ENCODE data around the gene ZNF382.
"Not testable (repeated sequence)": the region's sequence is repeated elsewhere in the genome, so short reads cannot be mapped to it uniquely, and the experiment has no call there.

The ZNF382 gene

DNA sequence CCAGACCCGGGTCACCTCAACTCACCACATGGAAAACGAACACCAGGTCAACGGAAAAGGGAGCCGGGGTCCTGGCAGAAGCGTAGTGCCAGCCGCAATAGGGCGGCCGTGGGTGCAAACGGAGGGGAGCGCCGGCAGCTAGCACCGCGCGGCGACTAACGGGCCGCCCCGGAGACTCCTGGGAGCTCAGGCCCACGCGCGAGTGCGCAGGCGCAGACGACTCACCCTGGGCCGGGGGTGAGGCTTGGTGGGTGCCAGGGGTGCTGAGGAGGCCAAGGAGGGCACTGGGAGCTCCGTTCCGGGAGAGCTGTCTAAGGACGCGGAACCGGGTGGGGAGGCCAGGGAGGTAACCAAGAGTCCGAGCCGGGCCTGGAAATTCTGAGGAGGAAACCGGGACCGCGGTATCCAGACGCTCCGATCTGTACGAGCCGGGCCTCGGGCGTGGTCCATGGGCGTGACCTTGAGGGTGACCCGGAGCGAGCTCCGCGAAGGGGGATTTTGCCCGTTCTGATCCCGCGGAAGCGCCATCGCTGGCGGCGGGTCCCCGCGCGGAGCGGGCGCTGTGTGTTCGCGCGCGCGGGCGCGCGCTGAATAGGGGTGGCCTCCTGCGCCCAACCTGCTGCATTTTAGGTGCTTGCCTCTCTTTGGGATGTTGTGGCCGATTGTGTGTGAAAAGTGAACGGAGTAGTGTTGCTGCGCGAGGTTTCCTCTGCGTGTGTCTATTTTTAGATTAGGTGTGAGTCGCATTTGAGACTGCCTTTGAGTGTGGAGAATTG lies at the start of gene ZNF382:
TSS of gene ZNF382 (plus strand) at position 213 of the 776 bp plus-strand sequence. CDS start 4,602 bp downstream, outside the sequence.
- DNase-seq (ENCODE audit: low read depth): peak; percentile 60

DNA sequence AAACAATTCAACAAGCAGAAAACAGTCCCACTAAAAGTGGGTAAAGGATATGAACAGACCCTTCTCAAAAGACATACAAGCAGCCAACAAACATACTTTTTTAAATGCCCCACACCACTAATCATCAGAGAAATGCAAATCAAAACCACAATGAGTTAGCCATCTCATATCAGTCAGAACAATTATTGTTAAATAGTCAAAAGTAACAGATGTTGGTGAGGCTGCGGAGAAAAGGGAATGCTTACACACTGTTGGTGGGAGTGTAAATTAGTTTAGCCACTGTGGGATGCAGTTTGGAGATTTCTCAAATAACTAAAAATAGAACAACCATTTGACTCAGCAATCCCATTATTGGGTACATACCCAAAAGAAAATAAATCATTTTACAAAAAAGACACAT lies 40.7 kb upstream of the ZNF382 start:
- no peak for DNase-seq (ENCODE audit: low read depth)

DNA sequence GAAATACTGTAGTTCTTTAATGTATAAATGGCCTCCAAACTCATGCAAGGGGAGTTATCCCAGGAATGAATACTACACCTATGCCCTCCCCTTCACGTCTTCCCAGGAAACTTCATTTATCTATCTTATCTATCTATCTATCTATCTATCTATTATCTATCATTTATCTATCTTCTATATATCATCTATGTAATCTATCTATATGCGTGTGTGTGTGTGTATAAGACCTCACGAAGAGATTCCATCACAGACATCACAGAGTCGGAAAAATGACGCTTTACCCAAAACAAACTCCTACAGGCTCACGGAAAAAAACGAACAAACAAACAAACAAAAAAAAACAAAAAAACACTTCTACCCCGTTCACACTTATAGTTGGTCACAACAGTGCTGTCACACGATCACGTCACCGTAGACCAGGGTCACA lies 32.5 kb upstream of the ZNF382 start:
- no peak for DNase-seq (ENCODE audit: low read depth)

DNA sequence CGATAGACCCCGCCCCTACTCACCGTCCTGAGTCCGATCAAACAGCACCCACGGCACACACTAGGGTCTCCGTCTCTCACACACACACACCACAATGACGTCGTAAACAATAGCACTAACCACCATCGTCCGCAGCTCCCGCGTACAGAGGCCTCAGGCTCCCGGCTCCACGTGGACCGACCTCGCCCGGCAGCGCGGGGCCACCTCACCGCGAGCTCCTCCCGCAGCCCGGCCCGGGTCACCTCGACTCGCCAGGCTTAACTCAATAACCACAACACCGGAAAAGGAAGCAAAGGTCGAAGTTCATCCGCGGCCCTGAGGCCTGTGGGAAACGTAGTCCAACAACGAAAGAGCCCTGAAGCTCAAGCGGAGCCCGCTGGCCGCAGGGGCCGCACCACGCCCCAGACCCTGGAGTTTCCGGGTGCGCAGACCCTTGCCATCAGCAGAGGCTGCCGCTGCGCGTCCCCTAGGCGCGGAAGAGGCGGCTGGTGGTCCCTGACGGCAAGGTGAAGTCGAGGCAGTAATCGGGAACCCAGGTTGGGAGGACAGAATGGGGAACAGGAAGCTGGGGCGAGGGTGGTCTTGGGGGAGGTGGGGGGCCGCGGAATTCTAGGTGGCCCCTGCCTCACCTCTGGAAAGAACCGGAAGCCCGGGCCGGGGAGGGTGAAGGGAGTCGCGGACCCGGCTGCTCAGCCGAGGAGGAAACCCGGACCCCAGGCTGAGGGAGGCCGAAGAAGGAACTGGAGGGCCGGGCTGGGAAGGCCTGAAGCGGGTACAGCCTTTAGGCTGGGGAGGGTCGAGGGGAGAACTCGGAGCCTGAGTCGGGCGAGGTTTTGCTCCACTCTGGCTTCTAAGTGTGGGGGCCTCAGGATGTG lies 31.9 kb upstream of the ZNF382 start, which contains the start of gene ZNF529:
TSS of gene ZNF529 (minus strand) at position 273 of the 875 bp plus-strand sequence. CDS start 946 bp downstream, outside the sequence.
- DNase-seq (ENCODE audit: low read depth): peak; percentile 88

DNA sequence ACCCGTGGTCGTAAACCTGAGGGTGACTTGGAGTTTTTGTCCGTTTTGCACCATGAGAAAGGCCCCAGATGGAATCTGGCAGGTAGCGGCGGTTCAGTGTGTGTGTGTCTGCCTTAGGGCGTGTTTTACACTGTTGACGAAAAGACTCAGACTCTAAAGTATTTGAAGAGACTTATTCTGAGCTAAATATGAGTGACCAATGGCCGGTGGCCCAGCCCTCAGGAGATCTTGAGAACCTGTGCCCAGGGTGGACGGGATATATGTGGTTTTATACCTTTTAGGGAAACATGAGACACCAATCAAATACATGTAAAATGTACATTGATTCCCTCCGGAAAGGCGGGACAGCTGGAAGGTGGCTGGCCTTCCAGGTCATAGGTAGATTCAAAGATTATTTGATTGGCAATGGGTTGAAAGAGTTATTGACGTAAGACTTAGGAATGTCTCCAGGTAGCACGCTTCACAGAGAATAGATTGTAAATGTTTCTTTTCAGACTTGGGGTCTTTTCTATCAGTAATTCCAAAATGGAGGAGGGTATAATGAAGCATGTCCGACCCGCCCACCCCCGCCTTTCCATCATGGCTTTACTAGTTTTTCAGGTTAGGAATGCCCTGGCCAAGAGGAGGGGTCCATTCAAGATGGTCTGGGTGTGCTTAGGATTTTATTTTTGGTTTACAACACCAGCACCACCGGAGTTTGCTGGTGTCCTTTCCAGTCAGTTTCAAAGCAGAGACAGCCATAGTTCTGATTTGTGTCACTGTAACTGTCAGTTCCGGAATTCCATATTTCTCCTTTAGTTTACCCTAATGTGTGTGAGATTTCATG lies 31.0 kb upstream of the ZNF382 start:
- peak; percentile 28 for DNase-seq (ENCODE audit: low read depth)

DNA sequence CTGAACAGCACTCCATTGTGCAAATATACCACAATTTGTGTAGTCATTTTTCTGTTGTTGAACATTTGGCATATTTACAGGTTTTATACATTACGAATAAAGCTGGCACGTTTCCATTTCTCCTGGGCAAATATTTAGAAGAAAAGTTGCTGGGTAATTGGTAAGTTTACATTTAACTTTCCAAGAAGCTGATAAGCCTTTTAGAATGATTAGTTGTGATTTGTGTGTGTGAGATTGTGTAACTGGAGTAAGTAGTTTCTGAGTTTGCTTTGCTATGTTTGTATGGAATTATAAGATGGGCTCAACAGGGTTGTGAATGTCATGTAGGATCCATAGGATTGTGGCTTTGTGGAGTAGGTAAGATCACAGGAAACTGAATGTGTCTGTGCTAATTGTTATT lies 30.4 kb upstream of the ZNF382 start:
- DNase-seq (ENCODE audit: low read depth): no peak

DNA sequence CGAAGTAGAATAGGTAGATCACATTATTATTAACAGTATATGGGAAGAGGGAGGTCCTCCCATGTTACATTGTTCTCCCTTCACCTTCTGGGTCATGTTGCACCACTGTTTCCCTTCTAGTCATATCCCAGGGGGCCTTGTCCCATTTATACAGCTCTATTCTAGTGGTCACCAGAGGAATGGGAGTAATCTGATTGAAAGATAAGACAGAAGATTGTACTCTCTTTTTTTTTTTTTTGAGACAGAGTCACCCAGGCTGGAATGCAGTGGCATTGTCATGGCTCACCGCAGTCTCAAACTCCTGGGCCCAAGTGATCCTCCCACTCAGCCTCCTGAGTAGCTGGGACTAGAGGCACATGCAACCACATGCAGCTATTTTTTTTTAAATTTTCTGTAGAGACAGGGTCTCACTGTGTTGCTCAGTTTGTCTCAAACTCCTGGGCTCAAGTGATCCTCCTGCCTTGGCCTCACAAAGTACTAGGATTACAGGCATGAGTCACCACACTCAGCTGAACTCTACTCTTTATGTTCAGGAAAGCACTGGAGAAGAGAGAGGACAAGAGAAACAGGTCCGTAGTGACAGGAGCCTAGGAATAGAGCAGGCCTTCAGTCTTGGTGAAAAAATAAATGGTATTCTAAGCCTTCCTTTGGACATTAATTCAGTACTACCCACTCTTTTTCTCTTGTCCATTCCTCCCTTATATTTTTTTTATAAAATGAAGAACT lies 27.7 kb upstream of the ZNF382 start:
- DNase-seq (ENCODE audit: low read depth): no peak

DNA sequence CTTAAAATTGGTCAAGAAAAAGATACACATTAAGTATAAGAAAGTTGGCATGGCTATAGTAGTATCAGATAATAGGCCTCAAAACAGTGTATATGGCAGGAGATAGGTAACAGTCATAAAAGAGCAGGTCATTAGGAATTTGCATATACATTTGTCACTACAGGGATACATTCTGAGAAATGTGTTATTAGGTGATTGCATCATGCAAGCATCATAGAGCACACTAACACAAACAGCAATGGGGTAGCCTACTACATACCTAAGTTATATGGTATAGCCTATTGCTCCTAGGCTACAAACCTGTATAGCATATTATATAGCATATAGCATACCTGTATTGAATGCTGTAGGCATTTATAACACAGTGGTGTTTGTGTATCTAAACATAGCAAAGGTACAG lies 25.9 kb upstream of the ZNF382 start:
- no peak for DNase-seq (ENCODE audit: low read depth)

DNA sequence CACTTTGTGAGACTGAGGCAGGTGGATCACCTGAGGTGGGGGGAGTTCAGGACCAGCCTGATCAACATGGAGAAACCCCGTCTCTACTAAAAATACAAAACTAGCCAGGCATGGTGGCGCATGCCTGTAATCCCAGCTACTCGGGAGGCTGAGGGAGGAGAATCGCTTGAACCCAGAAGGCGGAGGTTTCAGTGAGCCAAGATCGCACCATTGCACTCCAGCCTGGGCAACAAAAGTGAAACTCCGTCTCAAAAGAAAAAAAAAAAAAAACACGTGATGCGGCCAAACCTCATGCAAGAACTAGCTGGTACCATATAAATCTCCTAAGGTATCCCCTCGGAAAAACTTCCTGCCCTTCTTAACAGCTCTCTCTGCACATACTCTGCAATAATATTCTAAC lies 2.4 kb upstream of the ZNF382 start:
- DNase-seq (ENCODE audit: low read depth): not testable (repeated sequence)

DNA sequence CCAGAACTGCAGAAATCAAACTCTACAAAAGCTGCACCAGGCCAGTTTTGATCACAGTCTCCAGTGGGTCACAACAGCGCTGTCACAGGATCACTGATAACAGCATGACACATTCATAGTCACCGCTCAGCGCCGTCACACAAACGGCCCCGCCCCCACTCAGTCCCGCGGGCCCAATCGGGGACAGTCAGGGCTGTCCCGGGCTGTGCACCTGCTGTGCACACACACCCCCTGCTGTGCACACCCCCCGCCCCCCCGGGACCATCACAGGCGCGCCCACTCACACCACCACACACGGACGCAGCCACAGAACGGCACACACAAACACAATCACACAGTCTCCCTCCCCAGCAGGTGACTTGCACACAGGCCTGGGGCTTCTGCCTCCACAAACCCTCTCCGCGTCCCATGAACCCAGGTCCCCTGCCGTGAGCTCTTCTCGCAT lies 435 bp upstream of the ZNF382 start:
- DNase-seq (ENCODE audit: low read depth): peak; percentile 3

DNA sequence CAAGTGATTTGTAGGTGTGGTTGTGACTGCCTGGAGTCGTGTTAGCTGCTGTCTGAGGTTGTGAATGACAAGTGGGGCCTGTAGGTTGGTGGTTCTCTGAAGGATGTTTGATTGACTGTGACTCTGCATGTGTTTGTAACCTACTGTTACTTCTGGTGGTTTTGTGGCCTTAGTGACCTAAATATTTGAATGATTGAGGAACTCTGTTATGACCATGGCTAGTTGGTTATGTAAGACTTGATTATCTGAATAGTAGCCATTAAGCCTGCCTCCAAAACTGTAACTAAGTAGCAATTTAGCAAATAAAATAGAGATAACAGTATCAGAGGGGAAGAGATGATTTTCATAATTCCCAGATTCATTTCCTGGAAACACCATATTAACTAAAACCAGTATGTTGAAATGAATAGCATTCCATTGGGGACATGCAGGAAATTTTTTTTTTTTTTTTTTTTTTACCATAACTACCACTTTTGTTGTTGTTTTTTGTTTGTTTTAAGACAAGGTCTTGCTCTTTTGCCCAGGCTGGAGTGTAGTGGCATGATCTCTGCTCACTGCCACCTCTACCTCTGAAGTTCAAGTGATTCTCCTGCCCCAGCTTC lies 865 bp downstream of the ZNF382 start:
- peak; percentile 1 for DNase-seq (ENCODE audit: low read depth)

DNA sequence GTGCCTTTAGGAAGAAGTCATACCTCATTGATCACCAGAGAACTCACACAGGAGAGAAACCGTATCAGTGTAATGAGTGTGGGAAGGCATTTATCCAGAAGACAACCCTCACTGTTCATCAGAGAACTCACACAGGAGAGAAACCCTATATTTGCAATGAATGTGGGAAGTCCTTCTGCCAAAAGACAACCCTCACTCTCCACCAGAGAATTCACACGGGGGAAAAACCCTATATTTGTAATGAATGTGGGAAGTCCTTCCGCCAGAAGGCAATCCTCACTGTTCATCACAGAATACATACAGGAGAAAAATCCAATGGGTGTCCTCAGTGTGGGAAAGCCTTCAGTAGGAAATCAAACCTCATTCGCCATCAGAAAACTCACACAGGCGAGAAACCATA lies 21.9 kb downstream of the ZNF382 start:
- no peak for DNase-seq (ENCODE audit: low read depth)

DNA sequence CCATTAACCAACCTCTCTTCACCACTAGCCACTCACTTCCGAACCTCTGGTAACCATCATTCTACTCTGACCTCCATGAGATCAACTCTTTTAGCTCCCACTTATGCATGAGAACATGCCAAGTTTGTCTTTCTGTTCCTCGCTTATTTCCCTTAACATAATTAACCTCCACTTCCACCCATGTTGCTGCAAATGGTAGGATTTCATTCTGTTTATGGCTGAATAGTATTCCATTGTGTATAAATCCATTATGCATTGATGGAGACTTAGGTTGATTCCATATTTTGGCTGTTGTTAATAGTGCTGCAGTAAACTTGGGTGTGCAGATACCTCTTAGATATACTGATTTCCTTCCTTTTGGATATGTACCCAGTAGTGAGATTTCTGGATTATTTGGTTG lies 30.2 kb downstream of the ZNF382 start:
- no peak for DNase-seq (ENCODE audit: low read depth)

DNA sequence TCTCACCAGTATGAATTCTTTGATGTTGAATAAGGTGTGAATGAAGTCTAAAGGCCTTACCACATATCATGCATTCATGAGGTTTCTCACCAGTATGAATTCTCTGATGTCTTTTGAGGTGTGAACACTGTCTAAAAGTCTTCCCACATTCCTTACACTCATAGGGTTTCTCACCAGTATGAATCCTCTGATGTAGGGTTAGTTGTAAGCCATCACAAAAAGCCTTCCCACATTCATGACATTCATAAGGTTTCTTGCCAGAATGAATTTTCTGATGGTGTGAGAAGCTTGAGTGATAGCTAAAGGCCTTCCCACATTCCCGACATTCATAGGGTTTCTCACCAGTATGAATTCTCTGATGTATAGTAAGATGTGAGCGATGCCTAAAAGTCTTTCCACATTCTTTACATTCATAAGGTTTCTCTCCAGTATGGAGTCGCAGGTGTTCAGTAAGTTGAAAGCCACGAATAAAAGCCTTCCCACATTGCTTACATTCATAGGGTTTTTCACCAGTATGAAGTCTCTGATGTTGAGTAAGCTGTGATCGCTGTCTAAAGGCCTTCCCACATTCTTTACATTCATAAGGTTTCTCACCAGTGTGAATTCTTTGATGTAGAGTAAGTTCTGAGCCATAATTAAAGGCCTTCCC lies 33.9 kb downstream of the ZNF382 start:
- no peak for DNase-seq (ENCODE audit: low read depth)

DNA sequence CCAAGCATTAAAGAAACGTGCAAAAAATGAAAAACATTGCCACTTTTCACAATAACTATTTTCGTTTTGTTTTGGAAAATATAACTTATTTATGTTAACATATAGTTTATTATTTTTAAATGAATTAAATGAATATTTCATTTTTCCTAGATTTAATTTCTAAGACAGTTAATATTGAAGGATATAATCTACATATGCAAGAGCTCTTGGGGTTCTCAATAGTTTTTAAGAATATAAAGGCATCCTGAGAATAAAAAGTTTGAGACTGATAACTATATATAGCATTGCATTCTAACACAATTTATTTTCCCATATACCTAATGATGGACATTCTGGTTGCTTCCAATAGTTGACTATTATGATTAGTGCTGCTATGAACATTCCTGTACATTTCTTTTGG lies 41.6 kb downstream of the ZNF382 start:
- DNase-seq (ENCODE audit: low read depth): no peak

DNA sequence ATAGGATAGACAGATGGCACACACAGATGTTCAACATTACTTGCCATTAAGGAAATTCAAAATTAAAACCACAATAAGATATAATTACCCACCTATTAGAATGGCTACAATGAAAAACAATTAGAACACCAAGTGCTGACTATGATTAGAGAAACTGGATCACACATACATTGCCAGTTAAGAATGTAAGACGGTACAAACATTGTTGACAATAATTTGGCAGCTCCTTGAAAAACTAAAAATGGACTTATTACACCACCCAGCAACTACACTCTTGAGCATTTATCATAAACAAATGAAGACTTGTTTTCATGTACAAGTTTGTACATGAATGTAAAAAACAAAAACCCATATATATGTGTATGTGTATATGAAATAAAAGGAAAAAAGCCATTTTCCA lies 47.8 kb downstream of the ZNF382 start:
- no peak for DNase-seq (ENCODE audit: low read depth)

DNA sequence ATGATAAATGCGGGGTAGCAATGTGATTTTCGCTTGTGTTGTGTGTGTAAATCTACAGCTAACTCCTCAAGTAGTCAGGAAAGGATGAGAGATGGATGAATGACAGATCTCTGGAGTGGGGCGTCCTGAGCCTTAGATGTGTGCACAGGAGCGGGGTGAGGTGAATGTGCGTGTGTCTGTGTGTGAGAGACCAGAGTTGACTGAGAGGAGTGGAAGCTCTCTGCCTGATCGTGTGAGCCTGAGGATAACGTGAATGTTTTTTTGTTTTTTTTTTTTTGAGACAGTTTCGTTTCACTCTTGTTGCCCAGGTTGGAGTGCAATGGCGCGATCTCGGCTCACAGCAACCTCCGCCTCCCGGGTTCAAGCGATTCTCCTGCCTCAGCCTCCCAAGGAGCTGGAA lies 60.7 kb downstream of the ZNF382 start:
- DNase-seq (ENCODE audit: low read depth): no peak

DNA sequence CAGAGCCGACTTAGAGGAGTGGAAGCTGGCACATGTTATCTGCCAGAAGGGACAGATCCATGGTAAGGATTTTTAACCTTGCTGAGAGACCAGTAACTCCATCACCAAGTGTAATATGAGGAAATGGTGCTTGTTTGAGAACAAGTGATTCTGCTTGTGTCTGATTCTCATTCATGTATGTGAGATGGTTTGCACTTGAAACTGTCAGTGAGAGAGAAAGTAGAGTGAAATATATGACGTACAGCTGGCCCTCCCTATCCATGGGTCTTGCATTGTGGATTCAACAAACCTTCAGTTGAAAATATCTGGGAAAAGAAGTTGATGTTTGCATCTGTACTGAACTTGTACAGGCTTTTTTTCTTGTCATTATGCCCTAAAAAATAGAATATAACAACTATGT lies 63.5 kb downstream of the ZNF382 start:
- DNase-seq (ENCODE audit: low read depth): no peak

DNA sequence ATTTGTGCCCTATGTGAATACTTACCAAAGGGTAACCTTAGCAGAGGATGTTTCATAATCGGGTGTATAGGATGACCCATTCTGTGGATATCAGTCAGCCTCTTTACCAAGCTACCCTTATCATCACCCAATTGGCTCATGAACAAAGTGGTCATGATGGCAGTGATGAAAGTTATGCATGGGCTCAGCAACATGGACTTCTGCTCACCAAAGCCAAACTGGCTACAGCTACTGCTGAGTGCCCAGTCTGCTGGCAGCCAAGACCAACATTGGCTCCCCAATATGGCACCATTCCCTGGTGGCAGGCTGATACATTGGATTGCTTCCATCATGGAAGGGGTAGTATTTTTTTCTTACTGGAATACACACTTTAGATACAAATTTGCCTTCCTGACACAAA lies 67.3 kb downstream of the ZNF382 start:
- DNase-seq (ENCODE audit: low read depth): no peak

DNA sequence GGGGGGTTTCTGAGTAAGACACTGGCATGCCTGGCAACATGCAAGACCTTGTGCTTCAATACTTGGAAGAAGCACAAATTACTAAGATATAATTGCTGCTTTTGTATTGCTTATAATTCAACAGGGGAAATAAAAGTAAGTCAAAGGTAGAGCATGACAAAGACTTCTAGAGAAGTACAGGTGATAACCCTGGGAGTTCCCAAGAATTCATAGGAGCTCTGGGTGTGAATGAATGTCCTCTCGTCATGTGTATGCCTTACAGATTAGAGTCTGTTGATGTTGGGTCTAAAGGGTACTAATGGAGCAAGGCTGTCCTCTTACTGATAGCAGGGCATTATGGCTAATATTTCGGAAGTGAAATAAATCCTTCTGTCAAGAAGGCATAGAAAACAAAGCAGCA lies 69.1 kb downstream of the ZNF382 start:
- DNase-seq (ENCODE audit: low read depth): no peak

DNA sequence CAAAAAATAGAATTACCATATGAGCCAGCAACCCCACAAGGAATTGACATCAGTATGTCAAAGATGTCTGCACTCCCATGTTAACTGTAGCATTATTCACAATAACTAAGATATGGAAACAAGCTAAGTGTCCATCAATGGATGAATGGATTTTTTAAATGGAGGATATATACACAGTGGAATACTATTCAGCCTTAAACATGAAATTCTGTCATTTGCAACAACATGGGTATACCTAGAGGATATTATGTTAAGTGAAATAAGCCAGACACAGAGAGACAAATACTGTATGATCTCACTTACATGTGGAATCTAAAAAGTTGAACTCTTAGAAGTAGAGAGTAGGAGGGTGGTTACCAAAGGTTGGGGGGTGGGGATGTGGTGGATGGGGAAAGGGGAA lies 74.3 kb downstream of the ZNF382 start:
- DNase-seq (ENCODE audit: low read depth): no peak
